HS-27A (cell line): Measurements from ENCODE around the gene ZNF574.
"Not testable (repeated sequence)": the region's sequence is repeated elsewhere in the genome, so short reads cannot be mapped to it uniquely, and the experiment has no call there.

Experiments
- DNase-seq: peaks from one replicate; pipeline ENCODE4 v3.0.0-alpha.2; 2012; ENCODE audit warnings: low read depth, missing footprints

The ZNF574 gene, protein sequence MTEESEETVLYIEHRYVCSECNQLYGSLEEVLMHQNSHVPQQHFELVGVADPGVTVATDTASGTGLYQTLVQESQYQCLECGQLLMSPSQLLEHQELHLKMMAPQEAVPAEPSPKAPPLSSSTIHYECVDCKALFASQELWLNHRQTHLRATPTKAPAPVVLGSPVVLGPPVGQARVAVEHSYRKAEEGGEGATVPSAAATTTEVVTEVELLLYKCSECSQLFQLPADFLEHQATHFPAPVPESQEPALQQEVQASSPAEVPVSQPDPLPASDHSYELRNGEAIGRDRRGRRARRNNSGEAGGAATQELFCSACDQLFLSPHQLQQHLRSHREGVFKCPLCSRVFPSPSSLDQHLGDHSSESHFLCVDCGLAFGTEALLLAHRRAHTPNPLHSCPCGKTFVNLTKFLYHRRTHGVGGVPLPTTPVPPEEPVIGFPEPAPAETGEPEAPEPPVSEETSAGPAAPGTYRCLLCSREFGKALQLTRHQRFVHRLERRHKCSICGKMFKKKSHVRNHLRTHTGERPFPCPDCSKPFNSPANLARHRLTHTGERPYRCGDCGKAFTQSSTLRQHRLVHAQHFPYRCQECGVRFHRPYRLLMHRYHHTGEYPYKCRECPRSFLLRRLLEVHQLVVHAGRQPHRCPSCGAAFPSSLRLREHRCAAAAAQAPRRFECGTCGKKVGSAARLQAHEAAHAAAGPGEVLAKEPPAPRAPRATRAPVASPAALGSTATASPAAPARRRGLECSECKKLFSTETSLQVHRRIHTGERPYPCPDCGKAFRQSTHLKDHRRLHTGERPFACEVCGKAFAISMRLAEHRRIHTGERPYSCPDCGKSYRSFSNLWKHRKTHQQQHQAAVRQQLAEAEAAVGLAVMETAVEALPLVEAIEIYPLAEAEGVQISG

GRCh38 chr19:42075616-42076379, at the start of gene ZNF574:
ZNF574 (plus strand) TSS chr19:42076166; CDS start chr19:42078607, 2,441 bp downstream.
- DNase-seq: peak; percentile 100

DNA sequence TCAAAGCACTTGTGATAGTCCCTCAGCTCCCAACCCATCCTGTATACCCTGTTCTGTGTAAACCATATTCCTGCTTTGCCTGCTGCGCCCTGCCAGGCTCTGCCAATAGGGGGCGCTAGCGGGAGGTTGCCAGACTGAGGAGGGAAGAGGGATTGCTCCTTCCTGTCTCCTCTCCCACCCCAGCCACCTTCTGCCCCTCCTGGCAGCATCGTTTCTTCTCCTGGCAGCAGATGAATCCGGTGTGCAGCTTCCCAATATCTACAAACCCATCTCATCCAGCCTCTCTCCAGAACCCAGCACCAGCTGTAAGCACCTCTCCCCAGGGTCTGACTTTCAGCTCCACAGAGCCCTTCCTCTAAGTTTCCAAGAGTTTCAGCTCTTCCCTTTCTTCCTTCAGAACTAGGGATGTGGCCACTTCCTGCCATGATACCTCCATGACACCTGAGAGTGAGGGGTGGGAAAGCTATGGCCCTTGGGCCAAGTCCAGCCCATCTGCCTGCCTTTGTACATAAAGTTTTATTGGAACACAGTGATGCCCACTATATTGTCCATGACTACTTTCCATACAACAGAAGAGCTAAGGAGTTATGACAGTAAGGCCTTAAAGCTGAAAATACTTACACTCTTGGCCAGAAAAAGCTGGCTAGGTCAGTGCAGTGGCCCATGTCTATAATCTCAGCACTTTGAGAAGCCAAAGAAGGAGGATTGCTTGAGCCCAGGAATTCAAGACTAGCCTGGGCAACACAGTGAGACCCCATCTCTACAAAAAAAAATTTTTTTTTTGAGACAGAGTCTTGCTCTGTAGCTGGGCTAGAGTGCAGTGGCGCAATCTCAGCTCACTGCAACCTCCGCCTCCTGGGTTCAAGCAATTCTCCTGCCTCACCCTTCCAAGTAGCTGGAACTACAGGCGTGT, 47.4 kb upstream of the ZNF574 start:
- no peak for DNase-seq

- no peak for DNase-seq
These were observed 45.1 kb upstream of the ZNF574 start for GRCh38 chr19:42030645-42031440.

DNA sequence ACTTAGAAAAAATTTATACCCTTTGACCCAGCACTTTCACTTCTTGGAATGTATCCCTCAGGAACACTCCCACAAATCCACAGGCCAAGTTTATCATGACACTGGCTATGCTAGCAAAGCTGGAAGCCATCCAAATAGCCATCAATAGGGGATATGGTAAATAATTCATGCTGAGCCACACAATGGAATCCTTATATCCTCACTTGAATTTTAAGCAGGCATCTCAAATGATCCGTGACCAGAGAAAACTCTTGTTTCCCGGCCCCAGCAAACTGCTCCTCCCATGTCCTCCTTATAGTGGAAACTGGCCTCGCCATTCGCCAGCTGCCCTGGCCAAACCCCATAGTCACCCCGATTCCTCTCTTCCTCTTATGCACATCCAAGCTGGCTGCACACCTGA, 43.5 kb upstream of the ZNF574 start:
- DNase-seq: no peak

DNA sequence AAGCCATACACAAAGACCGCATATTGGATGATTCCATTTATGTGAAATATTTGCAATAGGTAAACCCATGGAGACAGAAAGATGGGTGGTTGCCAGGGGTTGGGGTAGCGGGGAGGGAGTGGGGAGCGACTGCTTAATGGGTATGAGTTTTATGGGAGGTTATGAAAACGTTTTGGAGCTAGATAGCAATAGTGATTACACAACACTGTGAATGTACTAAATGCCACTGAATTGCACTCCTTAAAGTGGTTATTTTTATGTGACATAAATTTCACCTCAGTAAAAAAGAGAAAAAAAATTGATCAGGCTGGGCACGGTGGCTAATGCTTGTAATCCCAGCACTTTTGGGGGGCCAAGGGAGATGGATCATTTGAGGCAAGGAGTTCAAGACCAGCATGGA, 42.6 kb upstream of the ZNF574 start:
- DNase-seq: no peak

DNA sequence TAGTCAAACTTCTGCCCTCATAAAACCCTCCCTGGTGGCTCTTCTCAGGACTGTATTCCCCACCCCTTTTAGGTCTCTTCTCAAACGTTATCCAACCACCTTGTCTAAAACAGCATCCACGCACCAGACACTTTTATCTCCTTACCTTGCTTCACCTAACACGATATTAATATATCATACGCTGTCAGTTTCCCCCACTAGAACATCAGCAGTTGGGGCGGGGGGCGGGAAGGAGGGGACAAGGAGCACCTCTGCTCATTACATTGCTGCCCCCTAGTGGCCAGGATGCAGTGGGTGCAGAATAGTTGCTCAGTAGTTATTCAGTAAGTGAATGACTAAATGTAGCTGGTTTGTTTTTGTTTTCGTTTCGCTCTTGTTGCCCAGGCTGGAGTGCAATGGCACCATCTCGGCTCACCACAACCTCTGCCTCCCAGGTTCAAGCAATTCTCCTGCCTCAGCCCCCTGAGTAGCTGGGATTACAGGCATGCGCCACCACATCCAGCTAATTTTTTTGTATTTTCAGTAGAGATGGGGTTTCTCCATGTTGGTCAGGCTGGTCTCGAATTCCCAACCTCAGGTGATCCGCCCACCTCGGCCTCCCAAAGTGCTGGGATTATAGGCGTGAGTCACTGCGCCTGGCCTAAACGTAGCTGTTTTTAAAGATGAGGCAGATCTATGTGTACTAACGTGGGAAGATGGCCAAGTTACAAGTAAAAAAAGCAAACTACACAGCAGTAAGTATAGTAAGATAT, 41.1 kb upstream of the ZNF574 start:
- DNase-seq: not testable (repeated sequence)

DNA sequence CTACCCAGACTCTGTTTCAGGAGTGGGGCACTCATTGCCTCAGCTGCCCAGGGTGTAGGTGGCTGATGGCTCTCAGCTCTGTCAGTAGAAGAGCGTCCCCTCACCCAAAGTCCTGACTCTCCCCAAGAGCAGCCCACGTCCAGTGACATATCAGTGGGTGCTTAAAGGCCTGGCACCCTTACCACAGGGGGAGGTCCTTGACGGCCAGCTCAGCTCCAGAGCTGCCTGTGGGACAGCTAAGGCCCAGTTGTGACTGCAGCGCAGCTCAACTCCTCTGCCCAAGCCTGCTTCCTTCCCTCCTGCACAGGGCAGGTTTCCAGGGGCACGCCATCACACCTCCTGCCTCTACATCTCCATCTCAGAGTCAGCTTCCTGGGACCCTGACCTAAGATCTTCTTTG, 38.3 kb upstream of the ZNF574 start:
- no peak for DNase-seq

GRCh38 chr19:42038666-42039065, 37.3 kb upstream of the ZNF574 start:
- DNase-seq: no peak

GRCh38 chr19:42040031-42040430, 35.9 kb upstream of the ZNF574 start:
- no peak for DNase-seq

GRCh38 chr19:42040491-42040890, 35.5 kb upstream of the ZNF574 start:
- DNase-seq: not testable (repeated sequence)

- no peak for DNase-seq
These were observed 33.4 kb upstream of the ZNF574 start for GRCh38 chr19:42042455-42043170.

- no peak for DNase-seq
These were observed 30.4 kb upstream of the ZNF574 start for GRCh38 chr19:42045575-42045974.

DNA sequence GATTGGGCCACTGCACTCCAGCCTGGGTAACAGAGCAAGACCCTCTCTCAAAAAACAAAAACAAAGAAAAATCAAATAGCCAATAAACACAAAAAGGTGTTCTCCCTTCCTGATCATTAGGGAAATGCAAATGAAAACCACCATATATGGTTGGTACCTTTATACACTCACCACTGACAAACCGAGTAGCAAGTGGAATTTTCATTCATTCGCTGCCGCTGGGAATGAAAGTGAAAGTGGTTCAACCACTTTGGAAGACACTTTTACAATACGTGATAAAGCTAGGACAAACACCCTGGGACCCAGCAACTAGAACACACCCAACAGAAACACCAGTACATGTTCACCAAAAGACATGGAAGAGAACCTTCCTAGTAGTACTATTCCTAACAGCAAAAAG, 27.0 kb upstream of the ZNF574 start:
- DNase-seq: no peak

DNA sequence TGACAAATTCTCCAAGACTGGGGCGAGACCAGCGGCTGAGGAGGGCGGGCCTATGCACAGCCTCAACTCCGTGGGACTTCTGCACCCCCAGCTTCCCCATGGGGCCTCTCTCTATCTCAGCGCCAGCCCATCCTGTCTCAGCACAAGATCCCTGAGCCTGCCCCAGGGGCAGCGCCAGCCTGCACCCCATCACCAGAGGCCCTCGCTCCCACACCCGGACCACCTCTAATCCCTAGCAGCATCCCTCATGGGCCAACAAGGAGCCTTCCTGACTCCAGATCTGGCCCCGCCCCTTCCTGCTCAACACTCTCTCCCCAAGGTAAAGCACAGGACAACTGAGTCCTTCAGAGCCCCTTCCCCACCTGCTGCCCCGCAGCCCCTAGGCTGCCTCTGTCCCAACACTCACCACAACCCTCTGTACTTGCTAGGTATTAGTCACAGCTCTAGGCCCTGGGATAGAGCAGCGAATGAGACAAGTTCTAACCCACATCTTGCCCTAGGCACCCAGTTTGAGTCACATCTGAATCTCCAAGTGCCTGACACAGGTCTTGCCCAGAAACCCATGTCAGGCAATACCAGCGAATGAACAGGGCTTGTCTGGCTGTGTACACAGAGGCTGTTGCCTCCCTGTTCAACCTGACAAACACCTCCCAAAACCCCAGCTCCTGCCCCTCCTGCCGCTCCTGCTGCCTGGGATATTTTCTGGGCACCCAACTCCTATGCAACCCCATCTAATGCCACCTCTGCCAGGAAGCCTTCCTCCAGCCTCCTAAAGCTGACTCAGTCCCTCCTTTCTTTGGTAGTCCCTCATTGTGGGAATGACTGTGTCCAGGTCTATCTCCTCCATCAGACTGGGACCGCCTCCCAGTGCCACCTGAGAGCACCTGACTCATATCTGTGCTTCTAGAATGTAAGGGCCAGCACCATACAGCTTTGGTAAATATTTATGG, 24.5 kb upstream of the ZNF574 start:
- no peak for DNase-seq

GRCh38 chr19:42052241-42052863, 23.6 kb upstream of the ZNF574 start:
- no peak for DNase-seq

GRCh38 chr19:42053037-42053935, 22.7 kb upstream of the ZNF574 start:
- no peak for DNase-seq
